Endothelial cell of umbilical vein (primary cell): ENCODE results near the gene ADAMTS17.

Experiments used
- POLR2A ChIP-seq: IDR thresholded peaks from 2 replicates; pipeline ENCODE4 v1.6.1; 2012; ENCODE audit warnings: low read depth, mild to moderate bottlenecking, control low read depth, low read length
- POLR2AphosphoS5 ChIP-seq: IDR thresholded peaks from 2 replicates; pipeline ENCODE4 v1.6.1; 2012; ENCODE audit warnings: low read depth, mild to moderate bottlenecking, control low read depth, low read length, moderate library complexity; ENCODE audit not compliant: insufficient read depth
- TF ChIP-seq, protein P1 (sequence below), 2 donors: IDR thresholded peaks; 1 replicate in 1 of 2; 2 replicates in 1 of 2; pipeline ENCODE4 v1.5.1; 2011; ENCODE audit warnings: low read length in 2 of 2, mild to moderate bottlenecking in 2 of 2, moderate library complexity in 2 of 2, control low read depth in 1 of 2, inconsistent platforms in 1 of 2, low read depth in 1 of 2; ENCODE audit not compliant: insufficient read depth in 1 of 2; ENCODE audit errors: extremely low read depth in 1 of 2

GRCh38 chr15:100343251-100343650 lies 1.5 kb upstream of the ADAMTS17 start:
- TF ChIP-seq, protein P1, sequence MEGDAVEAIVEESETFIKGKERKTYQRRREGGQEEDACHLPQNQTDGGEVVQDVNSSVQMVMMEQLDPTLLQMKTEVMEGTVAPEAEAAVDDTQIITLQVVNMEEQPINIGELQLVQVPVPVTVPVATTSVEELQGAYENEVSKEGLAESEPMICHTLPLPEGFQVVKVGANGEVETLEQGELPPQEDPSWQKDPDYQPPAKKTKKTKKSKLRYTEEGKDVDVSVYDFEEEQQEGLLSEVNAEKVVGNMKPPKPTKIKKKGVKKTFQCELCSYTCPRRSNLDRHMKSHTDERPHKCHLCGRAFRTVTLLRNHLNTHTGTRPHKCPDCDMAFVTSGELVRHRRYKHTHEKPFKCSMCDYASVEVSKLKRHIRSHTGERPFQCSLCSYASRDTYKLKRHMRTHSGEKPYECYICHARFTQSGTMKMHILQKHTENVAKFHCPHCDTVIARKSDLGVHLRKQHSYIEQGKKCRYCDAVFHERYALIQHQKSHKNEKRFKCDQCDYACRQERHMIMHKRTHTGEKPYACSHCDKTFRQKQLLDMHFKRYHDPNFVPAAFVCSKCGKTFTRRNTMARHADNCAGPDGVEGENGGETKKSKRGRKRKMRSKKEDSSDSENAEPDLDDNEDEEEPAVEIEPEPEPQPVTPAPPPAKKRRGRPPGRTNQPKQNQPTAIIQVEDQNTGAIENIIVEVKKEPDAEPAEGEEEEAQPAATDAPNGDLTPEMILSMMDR (IDR thresholded peaks at IDR 0.05; ENCODE audit: extremely low read depth in 1 of 2, insufficient read depth in 1 of 2, low read depth in 1 of 2, low read length in 2 of 2): no peak
- no peak for TF ChIP-seq POLR2A
- TF ChIP-seq POLR2AphosphoS5: no peak
